ENCODE data around the gene CCDC27. TPM values are rescaled to one million over a fixed set of nuclear protein-coding genes. Genes with fewer than 3 reads are reported as not detected.

The CCDC27 gene
- total RNA-seq, 1 experiment from 2014 or later: not detected

DNA sequence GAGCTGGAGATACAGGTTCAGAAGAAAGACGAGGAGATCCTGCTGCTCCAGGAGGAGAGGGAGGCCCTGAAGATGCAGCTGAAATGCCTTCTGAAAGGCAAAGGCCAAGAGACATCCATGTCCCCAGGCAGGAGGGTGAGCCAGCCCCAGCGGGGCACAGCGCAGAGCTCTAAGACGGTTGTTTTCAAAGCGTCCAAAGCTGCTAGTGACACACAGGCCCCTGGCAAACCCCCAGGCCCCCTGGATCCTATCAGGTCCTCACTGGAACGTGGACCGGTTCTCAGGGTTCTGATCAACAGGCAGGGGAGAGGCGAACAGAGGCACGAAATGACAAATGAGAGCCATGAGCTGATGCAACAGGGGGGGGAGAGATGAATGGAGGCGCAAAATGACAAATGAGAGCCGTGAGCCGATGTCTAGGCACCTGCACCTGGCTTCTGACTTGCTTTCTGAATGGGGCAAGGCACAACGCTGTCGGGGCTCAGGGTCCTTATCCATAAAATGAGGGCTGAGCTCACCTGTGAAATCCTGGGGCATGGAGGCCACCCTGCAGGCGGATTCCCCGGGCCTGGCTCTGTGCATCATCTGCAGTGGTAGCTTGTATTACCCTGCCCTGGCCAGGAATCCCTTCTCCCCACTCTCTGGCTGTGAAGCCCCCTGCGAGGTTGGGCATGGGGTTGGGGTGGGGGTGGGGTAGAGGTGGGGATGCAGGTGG lies 9.2 kb downstream of the CCDC27 start:
- Histone ChIP-seq H3K4me2 (no peak overlapping the region), H3K27ac (no peak overlapping the region), H3K36me3 (ENCODE audit: low read depth) (no peaks in the 10 kb centered on the region), H3K9me2 (ENCODE audit: insufficient read depth) (no peaks in the 10 kb centered on the region), H2AFZ (no peak overlapping the region), H3K4me1 (replicated peaks; ENCODE audit: insufficient read depth) (no peaks in the 10 kb centered on the region), H3K27me3 (ENCODE audit: insufficient read depth, low read depth) (peaks cover 89% of the 10 kb centered on the region), H3F3A (ENCODE audit: insufficient read depth, low read depth) (no peaks in the 10 kb centered on the region), H3K9me3 (ENCODE audit: insufficient read depth, low read depth) (no peaks in the 10 kb centered on the region), H4K20me1 (ENCODE audit: insufficient read depth) (no peaks in the 10 kb centered on the region), H3K4me3 (no peak overlapping the region), H3K79me2 (ENCODE audit: low read depth) (no peaks in the 10 kb centered on the region)
- intact Hi-C loops (cut with micrococcal nuclease; ENCODE audit: unreplicated experiment): no loop called here
- no peak for TF ChIP-seq EZH2 (IDR thresholded peaks at IDR 0.05; ENCODE audit: low read depth)
- TF ChIP-seq, protein P1, sequence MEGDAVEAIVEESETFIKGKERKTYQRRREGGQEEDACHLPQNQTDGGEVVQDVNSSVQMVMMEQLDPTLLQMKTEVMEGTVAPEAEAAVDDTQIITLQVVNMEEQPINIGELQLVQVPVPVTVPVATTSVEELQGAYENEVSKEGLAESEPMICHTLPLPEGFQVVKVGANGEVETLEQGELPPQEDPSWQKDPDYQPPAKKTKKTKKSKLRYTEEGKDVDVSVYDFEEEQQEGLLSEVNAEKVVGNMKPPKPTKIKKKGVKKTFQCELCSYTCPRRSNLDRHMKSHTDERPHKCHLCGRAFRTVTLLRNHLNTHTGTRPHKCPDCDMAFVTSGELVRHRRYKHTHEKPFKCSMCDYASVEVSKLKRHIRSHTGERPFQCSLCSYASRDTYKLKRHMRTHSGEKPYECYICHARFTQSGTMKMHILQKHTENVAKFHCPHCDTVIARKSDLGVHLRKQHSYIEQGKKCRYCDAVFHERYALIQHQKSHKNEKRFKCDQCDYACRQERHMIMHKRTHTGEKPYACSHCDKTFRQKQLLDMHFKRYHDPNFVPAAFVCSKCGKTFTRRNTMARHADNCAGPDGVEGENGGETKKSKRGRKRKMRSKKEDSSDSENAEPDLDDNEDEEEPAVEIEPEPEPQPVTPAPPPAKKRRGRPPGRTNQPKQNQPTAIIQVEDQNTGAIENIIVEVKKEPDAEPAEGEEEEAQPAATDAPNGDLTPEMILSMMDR (conservative IDR thresholded peaks at IDR 0.05): no peak
- BruUV-seq (replicated peaks): no TSS peak
- peak in 1 of 2 experiments; percentile 12 for DNase-seq
- ChIA-PET CTCF (no interaction called here), POLR2A (ENCODE audit: unreplicated experiment) (no interaction called here)

DNA sequence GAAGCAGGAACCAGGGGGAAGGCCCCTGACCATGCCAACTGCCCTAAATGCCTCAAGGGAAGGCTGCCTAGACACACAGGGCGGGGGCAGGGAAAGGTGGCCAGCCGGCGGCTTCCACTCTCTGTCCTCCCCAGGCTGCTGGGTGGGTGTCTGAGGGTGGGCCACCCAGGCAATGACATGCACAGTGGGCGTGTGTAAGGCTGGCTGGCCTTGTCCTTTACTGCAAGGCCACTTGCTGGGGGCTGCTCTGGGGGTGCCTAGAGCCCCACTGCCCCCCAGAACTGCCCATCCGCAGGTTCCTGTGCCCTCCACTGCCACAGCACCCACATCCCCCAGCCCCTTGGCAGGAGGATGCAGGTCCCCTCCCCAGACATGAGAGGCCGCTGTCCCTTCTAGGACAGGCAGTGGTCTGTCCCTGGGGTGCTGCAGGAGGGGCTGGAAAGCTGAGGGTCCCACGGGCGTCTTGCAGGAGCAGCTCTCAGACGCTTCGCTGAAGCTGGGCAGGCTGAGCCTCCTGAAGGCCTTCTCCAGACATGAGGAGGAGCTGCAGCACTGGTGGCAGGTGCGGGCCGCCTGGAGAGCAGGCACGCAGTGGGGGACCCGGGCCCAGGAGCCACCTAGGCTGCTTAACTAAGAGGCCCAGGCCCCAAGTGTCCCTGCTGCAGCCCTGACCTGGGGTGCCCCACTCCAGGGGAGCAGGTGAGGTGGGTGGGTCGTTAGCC lies 10.1 kb downstream of the CCDC27 start:
- no peak overlapping the region for H3K4me2 ChIP-seq
- ChIA-PET CTCF (no interaction called here), POLR2A (ENCODE audit: unreplicated experiment) (no interaction called here)
- H3F3A ChIP-seq (ENCODE audit: insufficient read depth, low read depth): no peaks in the 10 kb centered on the region
- H3K27ac ChIP-seq: no peak overlapping the region
- DNase-seq: no peak
- H2AFZ ChIP-seq: no peak overlapping the region
- H3K9me2 ChIP-seq (ENCODE audit: insufficient read depth): no peaks in the 10 kb centered on the region
- H3K27me3 ChIP-seq (ENCODE audit: insufficient read depth, low read depth): peaks cover 91% of the 10 kb centered on the region
- no TSS peak for BruUV-seq (replicated peaks)
- H4K20me1 ChIP-seq (ENCODE audit: insufficient read depth): no peaks in the 10 kb centered on the region
- no peaks in the 10 kb centered on the region for H3K79me2 ChIP-seq (ENCODE audit: low read depth)
- H3K36me3 ChIP-seq (ENCODE audit: low read depth): no peaks in the 10 kb centered on the region
- H3K4me1 ChIP-seq (replicated peaks; ENCODE audit: insufficient read depth): no peaks in the 10 kb centered on the region
- H3K4me3 ChIP-seq: no peak overlapping the region
- intact Hi-C loops (cut with micrococcal nuclease; ENCODE audit: unreplicated experiment): no loop called here
- no peak for TF ChIP-seq EZH2 (IDR thresholded peaks at IDR 0.05; ENCODE audit: low read depth)
- TF ChIP-seq, protein P1 (conservative IDR thresholded peaks at IDR 0.05): no peak
- no peaks in the 10 kb centered on the region for H3K9me3 ChIP-seq (ENCODE audit: insufficient read depth, low read depth)

DNA sequence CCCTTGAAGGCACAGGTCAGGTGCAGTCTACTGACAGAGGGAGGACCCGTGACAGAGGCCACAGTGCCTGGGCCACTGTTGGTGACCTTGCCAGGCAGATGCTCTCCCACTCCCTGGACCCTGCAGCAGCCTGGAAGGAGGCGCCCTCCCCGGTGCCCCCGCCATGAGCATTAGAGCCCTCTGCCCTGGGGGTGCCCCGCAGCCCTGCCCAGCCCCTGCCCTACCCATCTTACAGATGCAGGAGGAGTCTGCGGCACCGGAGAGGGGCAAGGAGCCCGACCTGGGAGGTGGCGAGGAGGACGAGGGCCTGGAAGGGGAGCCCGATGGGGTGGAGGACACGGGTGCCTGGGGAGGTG lies 10.6 kb downstream of the CCDC27 start:
- no peak for DNase-seq
- H3F3A ChIP-seq (ENCODE audit: insufficient read depth, low read depth): no peaks in the 10 kb centered on the region
- no peaks in the 10 kb centered on the region for H3K9me2 ChIP-seq (ENCODE audit: insufficient read depth)
- H3K27me3 ChIP-seq (ENCODE audit: insufficient read depth, low read depth): peaks cover 92% of the 10 kb centered on the region
- H3K4me2 ChIP-seq: no peak overlapping the region
- intact Hi-C loops (cut with micrococcal nuclease; ENCODE audit: unreplicated experiment): no loop called here
- TF ChIP-seq, protein P1 (conservative IDR thresholded peaks at IDR 0.05): no peak
- no peak for TF ChIP-seq EZH2 (IDR thresholded peaks at IDR 0.05; ENCODE audit: low read depth)
- no peaks in the 10 kb centered on the region for H3K36me3 ChIP-seq (ENCODE audit: low read depth)
- POLR2A ChIA-PET (ENCODE audit: unreplicated experiment): no interaction called here
- H3K4me3 ChIP-seq: no peak overlapping the region
- H3K27ac ChIP-seq: no peak overlapping the region
- H3K79me2 ChIP-seq (ENCODE audit: low read depth): no peaks in the 10 kb centered on the region
- no TSS peak for BruUV-seq (replicated peaks)
- CTCF ChIA-PET: no interaction called here
- H3K4me1 ChIP-seq (replicated peaks; ENCODE audit: insufficient read depth): no peaks in the 10 kb centered on the region
- H4K20me1 ChIP-seq (ENCODE audit: insufficient read depth): no peaks in the 10 kb centered on the region
- no peaks in the 10 kb centered on the region for H3K9me3 ChIP-seq (ENCODE audit: insufficient read depth, low read depth)
- H2AFZ ChIP-seq: no peak overlapping the region

Data from PC-9 (cell line).